ENCODE data around the gene GMDS.
A peak's percentile ranks its signal among the peaks of the same experiment; 100 is the strongest.

Gene GMDS

DNA sequence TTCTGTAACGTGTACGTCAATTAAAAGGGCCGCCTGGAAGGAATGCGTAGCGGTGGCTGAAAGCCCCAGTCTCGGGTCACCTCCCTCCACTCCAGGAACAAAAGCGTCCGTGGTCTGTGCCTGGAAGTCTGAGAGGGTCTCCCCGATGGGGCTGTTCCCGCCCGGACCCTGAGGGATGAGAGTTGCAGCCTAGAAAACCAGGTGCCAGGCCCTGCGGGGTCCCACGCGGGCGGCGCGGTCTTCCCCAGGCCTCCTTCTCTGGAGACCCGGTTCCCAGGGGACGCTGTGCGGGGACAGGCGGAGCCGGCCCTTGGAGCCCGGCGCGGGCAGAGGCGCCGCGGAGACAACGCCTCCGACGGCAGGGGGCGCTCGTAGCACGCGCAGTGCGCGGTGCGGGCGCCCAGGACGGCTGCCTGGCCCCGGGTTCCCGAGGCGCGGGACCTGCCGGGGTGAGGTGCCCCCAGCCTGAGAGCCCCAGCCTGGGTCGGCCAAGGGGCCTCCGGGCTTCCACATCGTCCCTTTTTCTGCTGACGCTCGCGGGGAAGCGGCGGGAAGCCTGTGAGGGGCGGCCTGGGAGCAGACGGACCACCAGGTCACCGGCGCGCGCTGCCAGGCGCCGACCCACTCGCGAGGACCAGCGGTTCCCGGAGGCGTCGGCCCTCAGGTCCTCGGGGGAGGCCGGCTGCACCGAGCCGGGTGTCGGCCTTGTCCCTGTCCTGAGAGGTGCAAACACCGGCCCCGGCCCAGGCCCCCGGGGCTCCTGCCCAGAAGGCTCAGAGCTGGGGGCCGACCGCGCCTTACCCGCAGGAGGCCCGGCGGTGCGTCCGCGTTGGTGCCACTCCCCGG, 641.0 kb downstream of the GMDS start:
- peak; percentile 31 to 69 (median 32) for DNase-seq (ENCODE audit: low read depth in 3 of 3)

DNA sequence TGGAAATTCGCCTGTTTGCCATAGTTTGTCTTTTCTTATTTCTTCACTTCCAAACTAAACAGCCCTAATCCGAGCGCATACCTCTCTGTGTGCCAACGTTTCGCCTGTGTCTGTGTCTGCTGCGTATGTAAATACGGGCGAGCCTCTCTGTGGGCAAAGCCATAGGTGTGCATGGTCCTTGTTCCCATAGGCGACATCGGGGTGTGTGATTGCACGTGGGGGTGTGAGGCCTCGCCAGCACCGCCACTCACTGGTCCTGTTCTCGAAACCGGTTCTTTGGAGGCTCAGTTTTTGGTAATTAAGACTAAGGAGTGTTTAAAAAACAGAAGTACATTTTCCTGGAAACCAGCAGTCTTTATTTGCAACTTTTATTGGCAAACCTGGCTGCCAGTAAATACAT, 641.7 kb downstream of the GMDS start:
- no peak for DNase-seq (ENCODE audit: low read depth in 3 of 3)

DNA sequence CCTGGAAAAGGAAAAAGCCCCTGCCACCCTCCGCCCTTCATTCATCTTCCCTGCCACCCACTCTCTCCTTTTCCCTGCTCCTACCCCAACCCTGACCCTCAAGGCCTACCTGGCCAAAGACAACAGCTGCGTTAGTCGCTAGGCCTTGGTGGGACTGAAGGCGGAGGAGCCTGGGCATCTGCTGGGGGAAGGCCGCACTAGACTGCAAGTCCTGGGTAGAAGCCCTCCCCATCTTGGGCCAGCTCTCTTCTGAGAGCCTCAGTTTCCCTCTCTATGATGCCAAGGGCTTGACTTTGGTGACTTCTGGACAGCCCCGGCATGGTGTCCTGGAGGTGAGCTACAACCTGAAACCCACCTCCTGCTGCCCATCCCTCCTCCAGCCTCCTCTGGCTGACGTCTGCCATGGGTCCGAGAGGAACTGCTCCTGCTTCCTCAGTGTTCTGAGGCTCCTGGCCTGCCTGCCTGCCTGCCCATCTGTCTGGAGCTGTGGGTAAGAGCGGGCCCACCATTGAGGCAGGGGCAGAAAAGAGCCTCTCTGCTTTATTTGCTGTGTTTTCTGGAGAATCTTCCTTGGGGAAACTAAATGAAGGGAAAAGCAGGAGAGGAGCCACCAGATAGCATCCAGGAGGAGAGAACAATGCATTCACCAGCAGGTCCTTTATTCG, 643.2 kb downstream of the GMDS start:
- DNase-seq (ENCODE audit: low read depth in 3 of 3): no peak

DNA sequence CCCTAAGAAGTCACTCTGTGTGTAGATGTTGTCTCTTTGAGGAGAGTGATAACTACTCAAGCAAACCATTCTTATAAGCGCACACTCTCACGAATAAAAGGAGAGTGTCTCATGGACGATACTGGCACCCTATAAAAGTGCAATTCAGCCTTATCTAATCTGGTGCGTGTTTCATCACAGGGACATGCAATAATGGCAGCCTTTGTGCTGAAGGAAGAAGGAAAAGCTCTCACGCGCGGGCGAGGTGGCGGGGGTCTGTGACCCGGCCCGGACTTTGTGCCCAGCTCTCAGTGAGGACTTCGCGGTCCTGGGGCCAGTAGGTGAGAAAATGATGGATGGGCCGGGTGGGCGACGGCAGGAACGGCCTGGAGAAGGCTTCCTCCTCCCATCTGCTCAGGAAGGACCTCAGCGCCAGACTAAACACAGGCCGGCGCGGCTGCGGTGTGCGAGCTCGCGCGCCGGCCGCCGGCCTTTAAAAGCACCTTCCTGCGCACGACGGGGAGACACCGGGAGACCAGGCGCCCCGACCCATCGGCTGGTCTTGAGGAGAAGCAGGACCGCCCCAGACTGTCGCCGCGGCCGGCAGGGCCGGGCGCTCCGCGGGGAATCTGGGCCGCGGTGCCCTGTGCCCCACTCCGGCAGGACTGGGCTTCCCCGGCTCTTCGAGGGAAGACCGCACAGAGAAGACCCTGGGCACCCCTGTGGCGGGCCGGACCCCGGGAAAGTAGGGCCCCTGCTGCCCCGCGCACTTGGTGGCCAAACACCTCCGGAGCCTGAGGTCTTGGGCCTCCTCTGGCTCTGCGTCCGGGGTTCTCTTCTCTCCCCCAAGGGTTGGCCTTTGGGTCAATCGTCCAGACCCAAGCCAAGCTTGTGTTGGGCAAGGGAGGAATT, 644.0 kb downstream of the GMDS start:
- DNase-seq (ENCODE audit: low read depth in 3 of 3): no peak

DNA sequence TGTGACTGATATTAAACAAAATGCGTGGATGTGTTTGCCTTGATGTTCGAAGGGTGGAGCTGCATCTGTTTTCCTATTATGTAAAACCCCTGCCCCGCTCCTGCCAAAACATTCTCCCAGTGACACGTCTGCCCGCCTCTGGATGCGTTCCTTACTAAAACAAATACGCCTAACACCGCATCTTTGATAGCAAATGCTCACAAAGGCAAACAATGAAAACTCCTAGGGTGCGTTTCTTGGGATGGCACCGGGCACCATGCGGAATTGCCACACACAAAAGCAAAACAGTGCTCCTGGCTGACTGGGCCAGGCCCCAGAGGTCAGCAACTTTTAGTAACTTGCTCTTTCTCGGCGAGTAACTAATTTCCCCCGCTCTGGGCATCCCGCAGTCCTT, 644.6 kb downstream of the GMDS start:
- no peak for DNase-seq (ENCODE audit: low read depth in 3 of 3)

DNA sequence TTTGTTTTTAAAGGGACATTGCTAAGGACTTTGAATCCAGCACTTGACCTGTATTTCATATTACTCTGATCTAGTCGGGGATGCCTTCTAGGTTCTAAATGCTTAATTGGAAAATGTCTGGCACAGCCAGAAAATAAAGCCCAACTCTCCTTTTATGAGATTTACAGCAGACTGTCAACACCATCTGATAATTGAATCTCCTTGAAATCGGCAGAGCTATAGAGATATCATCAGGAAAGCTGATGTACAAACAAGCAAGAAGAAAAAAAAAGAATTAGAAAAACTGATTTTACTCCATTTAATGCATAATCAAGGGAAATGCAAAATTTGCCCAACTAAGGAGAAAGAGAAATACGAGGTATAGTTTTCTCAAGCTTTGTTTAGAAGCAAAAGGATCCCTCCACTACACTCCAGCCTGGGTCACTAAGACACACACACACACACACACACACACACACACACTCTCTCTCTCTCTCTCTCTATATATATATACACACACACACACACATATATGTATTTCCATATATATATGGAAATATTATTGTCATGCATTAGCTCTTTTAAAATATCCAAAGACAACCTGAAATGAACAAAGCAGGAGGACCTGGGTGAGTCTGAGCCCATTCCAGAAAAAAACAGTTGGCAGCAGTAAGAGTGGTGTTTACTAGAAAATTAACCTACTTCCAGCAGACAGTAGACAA, 645.2 kb downstream of the GMDS start:
- DNase-seq (ENCODE audit: low read depth in 3 of 3): no peak

DNA sequence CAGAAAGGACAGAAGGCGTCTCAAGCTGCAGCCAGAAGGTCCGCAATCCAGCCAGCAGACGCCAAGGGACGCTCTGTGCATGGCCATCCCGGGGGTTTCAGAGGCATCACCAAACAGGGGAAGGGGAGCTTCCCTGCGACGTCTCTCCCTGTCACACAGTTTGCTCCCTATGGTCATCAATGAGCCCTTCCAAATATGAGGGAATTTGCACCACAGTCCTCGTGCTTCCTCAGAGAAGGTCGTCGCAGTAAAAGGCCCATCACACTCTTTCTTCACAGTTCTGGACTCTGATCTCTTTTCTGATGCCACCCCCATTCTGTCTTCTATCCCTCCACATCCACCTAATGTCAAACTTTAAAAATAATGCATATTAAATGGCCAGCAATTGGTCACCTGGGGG, 645.9 kb downstream of the GMDS start:
- no peak for DNase-seq (ENCODE audit: low read depth in 3 of 3)

DNA sequence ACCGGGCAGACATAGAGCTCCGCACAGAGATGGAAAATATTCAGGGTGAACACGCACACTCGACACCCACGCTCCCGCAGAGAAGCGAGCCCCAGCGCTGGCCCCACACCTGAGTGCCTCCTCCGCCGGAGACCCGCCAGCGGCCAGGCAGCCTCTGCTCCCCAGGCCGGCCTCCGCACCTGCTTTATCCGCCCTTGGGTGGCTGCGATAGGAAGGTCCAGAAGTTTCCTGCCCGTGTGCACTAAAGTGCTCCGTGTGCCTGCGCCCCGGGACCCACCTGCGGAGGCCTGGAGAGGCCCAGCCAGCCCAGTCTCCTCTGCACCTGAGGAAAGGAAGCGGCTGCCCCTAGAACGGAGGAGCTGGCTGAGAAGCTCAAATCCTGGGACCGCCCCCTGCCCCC, 646.5 kb downstream of the GMDS start:
- DNase-seq (ENCODE audit: low read depth in 3 of 3): no peak

DNA sequence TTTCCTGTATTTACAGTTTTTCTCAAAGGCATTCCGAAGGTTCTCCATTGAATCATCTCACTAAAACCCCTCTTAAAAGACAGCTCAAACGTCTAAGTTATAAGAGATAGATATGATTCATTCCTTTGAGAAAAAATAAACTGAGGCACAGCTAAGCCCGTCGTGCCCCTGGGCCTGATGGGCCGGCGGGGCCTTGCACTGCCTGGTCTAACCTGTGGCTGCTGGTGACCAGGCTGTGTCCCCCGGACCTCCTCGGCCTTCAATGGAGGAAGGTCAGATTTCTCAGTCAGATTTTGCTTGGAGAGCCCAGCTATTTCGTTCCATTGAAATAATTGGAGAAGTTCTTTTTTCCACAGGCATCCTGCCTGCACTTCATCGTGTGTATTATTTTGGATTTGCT, 647.0 kb downstream of the GMDS start:
- DNase-seq (ENCODE audit: low read depth in 3 of 3): no peak

DNA sequence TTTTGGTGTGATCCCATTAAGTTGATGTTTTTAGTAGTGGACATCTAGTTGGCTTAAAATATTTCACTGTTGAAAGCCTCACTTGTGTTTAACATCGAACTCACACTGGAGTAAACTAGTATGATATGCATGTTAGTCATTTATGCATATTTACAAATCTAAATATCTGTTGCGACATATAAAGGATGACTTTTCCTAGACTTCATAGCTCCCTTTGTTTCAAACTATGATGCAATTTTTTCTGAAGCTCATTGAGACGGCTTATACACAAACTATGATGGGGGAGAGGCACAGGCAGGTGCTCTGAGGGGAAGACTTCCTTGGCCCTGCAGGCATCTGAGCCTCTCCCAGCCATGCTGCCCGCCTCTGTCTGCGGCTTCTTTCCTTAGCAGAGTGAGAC, 647.5 kb downstream of the GMDS start:
- no peak for DNase-seq (ENCODE audit: low read depth in 3 of 3)

DNA sequence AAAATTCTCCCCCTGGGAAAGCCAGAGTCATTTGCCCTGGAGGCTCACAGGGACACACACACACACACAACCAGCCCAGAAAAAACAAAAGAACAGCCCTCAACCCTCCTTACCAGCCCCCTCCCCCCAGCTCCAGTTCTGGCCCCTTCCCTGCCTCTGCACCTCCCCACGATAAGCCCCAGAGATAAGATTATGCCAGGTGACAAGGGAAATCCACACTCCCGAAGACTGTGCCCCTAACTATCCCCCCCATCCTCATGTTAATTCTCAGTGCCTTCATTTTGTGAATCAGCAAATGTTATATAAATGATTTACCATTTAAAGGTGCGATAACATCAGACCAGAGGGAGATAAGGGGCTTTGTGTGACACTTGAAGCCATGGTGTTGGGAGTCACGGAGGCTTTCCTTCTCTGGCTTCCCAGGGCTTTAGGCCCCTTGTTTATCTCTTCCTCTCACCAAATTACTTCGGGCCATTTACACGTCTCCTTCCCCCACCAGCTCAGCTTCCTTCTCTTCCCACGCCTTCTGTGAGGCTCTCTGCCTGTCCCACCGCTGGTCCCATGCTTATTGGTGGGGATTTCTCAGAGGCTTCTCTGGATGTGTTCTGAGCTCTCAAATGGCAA, 648.2 kb downstream of the GMDS start:
- DNase-seq (ENCODE audit: low read depth in 3 of 3): no peak

DNA sequence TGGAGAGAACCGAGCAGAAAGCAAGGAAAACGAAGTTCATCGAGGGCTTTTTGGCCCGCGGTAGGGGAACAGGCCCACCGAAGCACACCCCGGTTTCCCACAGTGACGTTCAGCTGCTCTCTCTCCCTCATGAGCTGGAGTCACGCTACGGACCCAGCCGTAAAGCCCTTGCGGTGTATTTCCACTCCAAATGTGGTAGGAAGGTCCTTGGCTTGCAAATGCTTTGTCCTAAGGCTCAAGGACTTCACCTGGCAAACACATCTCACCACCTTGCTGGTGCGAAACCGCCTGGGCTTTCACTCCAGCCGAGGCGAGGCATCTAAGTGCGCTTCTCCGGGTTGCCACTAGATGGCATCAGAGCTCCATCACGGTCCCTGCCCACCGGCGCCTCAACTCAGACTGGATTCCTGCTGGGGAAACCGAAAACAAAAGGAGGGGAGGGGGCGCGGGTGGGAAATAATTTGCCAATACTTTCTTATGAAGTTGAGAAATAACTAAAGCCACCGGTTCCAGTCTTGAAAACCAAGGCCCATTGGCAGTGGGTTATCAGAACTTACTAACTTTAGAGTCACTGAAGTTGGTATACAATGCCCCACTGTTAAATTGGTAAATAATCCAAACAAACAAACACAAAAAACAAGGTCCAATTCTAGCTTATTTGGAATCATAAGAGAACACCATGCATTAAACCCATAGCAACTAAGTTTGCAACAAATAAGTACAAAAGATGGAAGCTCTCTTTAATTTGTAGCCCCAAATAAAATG, 649.1 kb downstream of the GMDS start:
- peak; percentile 42 to 55 (median 45) for DNase-seq (ENCODE audit: low read depth in 3 of 3)

DNA sequence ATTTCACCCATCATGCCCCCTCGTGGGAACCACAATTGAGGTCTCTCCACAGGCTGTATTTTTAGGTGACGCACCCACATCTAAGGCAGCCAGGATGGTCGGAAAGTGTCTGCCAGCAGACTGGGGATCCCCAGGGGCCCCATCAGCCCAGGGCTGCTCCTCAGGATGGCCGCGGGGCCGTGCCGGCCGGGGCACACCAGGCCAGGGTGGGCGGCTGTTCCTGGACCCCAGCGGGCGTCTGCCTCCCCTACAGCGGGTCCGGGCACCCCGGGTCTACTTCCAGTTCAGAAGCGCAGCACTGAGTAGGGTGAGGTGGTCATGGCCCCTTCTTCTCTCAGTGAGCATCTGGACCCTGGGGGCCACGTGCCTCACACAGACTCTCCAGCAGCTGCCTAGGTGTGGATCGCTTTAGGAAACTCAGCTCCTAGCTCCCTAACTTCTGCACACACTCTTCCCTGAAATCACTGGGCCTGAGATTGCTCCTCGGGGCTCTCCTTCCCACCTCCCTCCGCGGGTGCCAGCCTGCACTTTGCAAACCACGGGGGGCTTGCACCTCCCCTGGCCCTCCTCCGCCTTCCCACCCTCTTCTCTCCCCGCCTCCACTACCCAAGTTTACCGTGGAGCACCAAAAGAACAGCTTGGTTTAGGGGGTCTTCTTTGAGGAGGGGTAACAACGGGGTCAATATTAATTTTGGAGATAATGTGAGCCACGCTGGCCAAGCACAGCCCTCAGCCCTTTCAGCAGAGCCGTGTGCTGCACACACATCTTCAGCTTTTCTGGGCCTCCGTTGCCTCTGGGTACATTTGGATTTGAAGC, 649.9 kb downstream of the GMDS start:
- DNase-seq (ENCODE audit: low read depth in 3 of 3): no peak

DNA sequence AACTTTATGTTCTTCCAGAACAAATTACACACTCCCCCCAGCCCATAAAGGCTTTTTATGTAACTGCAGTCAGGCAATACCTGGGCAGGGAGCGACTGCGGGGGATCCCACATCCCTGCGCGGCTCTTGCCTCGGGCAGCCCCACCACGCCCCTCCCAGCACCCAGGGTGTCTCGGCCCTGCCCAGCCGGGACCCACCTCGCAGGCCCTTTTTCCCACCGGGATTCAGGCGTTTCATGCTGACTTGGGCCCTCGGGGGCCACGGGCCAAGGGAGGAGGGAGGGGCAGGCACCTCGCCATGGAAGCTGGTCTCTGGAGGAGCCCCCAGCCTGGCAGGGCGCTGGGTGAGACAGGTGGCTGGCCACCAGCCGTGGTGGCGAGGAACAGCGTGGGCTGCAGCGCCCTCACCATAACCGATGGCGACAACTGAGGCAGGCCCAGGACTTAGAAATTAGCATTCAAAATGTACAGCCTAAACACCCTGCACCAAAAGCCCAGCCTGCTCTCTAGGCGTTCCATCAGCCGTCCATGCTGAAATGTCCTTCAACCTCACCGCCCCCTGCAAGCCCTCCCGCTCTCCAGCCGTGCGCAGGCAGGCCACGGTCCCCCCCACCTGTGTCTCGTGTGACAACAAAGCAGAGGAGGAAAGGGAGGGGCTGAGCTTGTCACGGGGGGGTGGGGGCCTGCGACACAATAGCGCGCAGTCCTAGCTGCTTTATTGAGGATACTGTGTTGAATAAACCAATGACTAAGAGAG, 650.8 kb downstream of the GMDS start:
- DNase-seq (ENCODE audit: low read depth in 3 of 3): no peak

DNA sequence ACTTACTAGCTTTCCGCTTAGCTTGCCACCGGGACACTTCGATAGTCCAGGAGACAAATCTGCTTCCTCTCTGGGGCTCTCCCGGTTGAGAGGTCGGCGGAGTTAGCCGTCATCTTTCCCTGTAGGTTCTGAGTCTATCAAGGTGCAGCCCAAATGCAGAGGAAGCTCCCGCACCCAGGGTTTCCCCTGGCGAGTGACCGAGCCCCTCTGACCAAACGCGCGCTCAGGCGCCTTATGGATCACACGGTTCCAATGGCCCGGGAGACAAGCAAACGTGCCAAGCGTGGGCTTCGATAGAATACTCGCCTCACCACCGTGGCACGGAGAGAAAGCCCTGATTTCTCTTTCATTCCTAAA, 651.5 kb downstream of the GMDS start:
- DNase-seq (ENCODE audit: low read depth in 3 of 3): no peak

DNA sequence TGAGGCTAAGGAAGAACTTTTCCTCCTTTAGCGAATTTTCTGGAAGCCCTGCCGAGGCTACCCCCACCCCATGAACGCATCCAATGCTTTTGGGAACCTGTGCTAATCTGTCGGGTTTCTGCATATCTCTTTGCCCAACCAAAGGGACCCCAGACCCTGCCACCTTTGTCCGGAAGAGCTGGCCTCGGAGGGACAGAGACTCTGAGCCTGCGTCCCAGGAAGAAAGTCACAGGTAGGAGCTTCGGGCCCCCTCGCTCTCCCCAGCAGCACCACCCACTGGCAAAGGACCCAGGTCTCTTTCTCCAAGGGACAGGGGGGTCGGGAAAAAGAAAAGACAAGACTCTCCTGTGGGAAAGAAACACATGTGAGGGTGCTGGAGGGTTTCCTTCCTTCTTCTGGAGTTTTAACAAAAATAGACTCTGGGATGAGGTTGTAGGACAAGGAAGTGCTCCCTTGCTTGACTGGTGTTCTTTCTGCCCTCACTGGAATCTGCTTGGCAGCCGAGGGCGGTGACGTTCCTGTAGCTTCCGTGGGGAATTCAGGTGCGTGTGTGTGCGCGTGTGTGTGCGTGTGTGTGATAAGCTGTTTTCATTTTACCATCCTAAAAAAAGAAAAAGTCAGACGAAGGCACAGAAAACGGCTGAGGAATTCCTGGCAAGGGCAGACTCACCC, 652.0 kb downstream of the GMDS start:
- no peak for DNase-seq (ENCODE audit: low read depth in 3 of 3)

DNA sequence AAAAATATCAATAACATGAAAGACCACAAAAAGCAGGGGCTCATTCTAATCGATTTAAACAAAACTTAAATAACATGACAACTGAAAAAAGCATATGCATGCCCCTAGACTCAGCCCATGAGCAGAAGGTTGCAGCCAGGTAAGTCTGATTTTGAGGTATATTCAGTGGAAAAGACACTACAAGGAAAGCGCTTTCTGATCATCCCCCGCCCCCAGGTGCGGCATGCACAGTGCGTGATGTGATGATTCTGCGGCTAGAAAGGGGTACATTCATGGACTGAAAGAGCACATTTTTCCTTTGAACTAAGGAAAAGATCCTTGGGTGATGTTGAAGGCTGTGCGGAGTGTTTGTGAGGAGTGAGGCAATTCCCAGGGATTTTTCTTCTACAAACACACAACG, 652.6 kb downstream of the GMDS start:
- DNase-seq (ENCODE audit: low read depth in 3 of 3): no peak

DNA sequence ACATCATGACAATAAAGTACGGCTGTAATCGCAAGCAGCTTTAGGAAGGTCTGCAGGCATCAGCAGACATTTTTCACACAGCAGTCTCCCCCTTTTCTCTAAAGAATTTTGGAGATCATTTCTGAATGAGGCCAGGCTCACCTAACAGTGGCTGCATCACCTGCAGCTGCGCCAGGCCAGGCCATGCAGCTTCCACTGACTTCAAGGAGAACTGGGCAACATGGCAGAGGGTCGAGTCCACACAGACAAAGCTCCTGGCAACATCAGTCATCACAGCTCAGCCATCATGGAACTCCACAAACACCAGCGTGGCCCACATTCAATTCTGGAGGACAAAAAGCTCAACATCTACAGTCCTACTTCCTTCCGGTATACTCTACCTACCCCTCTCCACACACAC, 653.5 kb downstream of the GMDS start:
- no peak for DNase-seq (ENCODE audit: low read depth in 3 of 3)

DNA sequence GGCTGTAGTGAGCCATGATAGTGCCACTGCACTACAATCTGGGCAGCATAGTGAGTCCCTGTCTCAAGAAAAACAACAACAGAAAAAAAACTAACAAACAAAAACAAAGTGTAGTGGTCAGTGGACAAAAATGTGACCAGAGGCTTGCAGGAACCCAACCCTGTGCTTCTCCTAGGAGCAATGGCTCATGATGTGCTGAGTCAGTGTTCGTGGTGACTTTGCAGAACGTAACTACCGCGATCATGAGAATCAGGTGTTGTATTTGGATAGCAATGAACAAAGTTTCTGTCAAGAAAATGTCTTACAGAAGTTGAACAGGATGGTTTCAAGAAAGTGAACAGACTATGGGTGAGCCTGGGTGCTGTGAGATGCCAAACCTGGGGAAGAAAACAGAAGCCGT, 654.2 kb downstream of the GMDS start:
- no peak for DNase-seq (ENCODE audit: low read depth in 3 of 3)
